ENCODE measurements around the gene INPP5F. TPM values are rescaled to one million over a fixed set of nuclear protein-coding genes. Genes with fewer than 3 reads are reported as not detected.
A peak's percentile ranks its signal among the peaks of the same experiment; 100 is the strongest.

Gene INPP5F
- total and polyA plus RNA-seq, 2 of the 13 experiments (the other 11 are each of a cell fraction or from before 2014, with no cell fraction given): 12.5 to 15.7 TPM

DNA sequence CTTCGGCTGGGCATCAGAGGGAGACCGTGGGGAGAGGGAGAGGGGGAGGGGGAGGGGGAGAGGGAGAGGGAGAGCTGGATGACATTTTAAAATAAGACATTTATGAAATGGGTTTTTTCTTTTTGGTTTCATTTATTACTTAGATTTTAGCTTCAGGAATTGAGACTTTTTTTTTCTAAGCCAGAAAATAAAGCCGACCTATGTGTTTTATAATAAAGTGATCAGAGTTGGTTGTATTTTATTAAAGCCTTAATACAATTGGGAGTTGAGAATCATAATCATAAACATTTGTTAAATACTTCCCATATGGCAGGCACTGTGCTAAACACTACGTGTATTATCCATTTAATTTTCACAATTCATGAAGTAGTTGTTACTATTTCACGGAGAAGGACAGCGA is 70.2 kb downstream of the INPP5F start:
- no peaks in the 10 kb centered on the region for H3K4me1 ChIP-seq (ENCODE audit: insufficient read depth, low read length)
- no peaks in the 10 kb centered on the region for H4K20me1 ChIP-seq (ENCODE audit: insufficient read depth, low read length)
- no peak overlapping the region for H3K4me2 ChIP-seq (ENCODE audit: low read depth, low read length)
- ChIA-PET CTCF (ENCODE audit: low intra/inter-chr PET ratio, low total read pairs) (no interaction called here), POLR2A (no interaction called here)
- no peak overlapping the region for H2AFZ ChIP-seq (ENCODE audit: low read length)
- no peaks in the 10 kb centered on the region for H3K9me3 ChIP-seq (ENCODE audit: low read length)
- DNase-seq (ENCODE audit: low spot score) (no peak), ATAC-seq (no peak), FAIRE-seq (no peak)
- no peak overlapping the region for H3K4me3 ChIP-seq (replicated peaks in 1 of 3; ENCODE audit: insufficient read depth in 1 of 3, low read depth in 2 of 3, low read length in 3 of 3)
- intact Hi-C loops (cut with micrococcal nuclease; ENCODE audit: unreplicated experiment) (no loop called here), in situ Hi-C loops (cut with HindIII; ENCODE audit: extremely low pct_ligation_motif_present, low pct_unique_long_range_greater_than_20kb) (no loop called here)
- 96% methylated on average over 6 of the region's 6 CpGs for WGBS (ENCODE audit: low lambda C conversion rate)
- H3K36me3 ChIP-seq (replicated peaks in 1 of 2; ENCODE audit: control insufficient read depth in 1 of 2, insufficient read depth in 2 of 2, low read length in 2 of 2): peaks cover 0 to 15% of the 10 kb centered on the region in 2 experiments; a peak in 4 of 5 replicates
- no peak overlapping the region for H3K27ac ChIP-seq (ENCODE audit: extremely low read length, insufficient read depth, low read length)
- TF ChIP-seq SRY (CRISPR knock-in tag; IDR thresholded peaks at IDR 0.05) (no peak), ZNF570 (CRISPR knock-in tag; IDR thresholded peaks at IDR 0.05; ENCODE audit: borderline replicate concordance) (no peak), MAFF (IDR thresholded peaks at IDR 0.05; ENCODE audit: low read depth, low read length) (peak; percentile 31; the same call in 1 of the 2 replicates), ZNF709 (CRISPR knock-in tag; IDR thresholded peaks at IDR 0.05) (no peak), SP4 (CRISPR knock-in tag; IDR thresholded peaks at IDR 0.05) (no peak), ZNF460 (CRISPR knock-in tag; IDR thresholded peaks at IDR 0.05; ENCODE audit: borderline replicate concordance) (no peak), ZSCAN20 (CRISPR knock-in tag; IDR thresholded peaks at IDR 0.05; ENCODE audit: borderline replicate concordance) (no peak), MAFK (conservative IDR thresholded peaks at IDR 0.05 in 1 of 2, IDR thresholded peaks at IDR 0.05 in 1 of 2; ENCODE audit: low read length in 2 of 2) (peak in 1 of 2 experiments; percentile 69; a peak in 2 of 4 replicates), JUN (CRISPR knock-in tag; IDR thresholded peaks at IDR 0.05) (no peak)
- TF ChIP-seq, protein P1, sequence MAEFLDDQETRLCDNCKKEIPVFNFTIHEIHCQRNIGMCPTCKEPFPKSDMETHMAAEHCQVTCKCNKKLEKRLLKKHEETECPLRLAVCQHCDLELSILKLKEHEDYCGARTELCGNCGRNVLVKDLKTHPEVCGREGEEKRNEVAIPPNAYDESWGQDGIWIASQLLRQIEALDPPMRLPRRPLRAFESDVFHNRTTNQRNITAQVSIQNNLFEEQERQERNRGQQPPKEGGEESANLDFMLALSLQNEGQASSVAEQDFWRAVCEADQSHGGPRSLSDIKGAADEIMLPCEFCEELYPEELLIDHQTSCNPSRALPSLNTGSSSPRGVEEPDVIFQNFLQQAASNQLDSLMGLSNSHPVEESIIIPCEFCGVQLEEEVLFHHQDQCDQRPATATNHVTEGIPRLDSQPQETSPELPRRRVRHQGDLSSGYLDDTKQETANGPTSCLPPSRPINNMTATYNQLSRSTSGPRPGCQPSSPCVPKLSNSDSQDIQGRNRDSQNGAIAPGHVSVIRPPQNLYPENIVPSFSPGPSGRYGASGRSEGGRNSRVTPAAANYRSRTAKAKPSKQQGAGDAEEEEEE (CRISPR knock-in tag; IDR thresholded peaks at IDR 0.05; ENCODE audit: borderline replicate concordance): no peak
- H3K79me2 ChIP-seq (ENCODE audit: insufficient read depth, low read length): no peaks in the 10 kb centered on the region
- BruUV-seq (replicated peaks): no TSS peak
- no peak overlapping the region for H3K9ac ChIP-seq (ENCODE audit: insufficient read depth, low read depth, low read length)
- H3K27me3 ChIP-seq (ENCODE audit: control insufficient read depth in 1 of 2, insufficient read depth in 2 of 2, low read length in 2 of 2): no peaks in the 10 kb centered on the region
